Bronchial epithelial cell (primary cell): ENCODE data around the gene OR13C5. TPM values are rescaled to one million over a fixed set of nuclear protein-coding genes. Genes with fewer than 3 reads are reported as not detected.

Experiments used
- DNase-seq: peaks from one replicate; pipeline ENCODE4 v3.0.0-alpha.2; 2010; ENCODE audit warnings: low read depth
- FAIRE-seq: peaks from 2 replicates; lab custom pipeline; 2011; peaks lifted over from hg19 to GRCh38; lab: Jason Lieb, UNC
- H3K27me3 ChIP-seq: 2 replicates; pipeline ENCODE4 v1.5.1; 2011; ENCODE audit warnings: low read length; ENCODE audit not compliant: control insufficient read depth, insufficient read depth
- H3K36me3 ChIP-seq: 2 replicates; pipeline ENCODE4 v1.5.1; 2011; ENCODE audit warnings: low read length; ENCODE audit not compliant: control insufficient read depth, insufficient read depth
- H3K4me3 ChIP-seq: 2 replicates; pipeline ENCODE4 v1.5.1; 2011; ENCODE audit warnings: mild to moderate bottlenecking, low read depth, low read length, control low read depth
- total RNA-seq: library from RNA; depleted of rRNA; stranded (reverse); fragments of >200 nt; gene quantifications from 2 replicates; pipeline ENCODE4 v1.2.1, GENCODE V29; 2014
- TF ChIP-seq, protein P1 (sequence below): IDR thresholded peaks from 2 replicates; pipeline ENCODE4 v1.5.1; 2011; ENCODE audit warnings: mild to moderate bottlenecking, moderate library complexity, low read length, control low read depth, inconsistent platforms; ENCODE audit not compliant: insufficient read depth, severe bottlenecking

OR13C5 gene
- total RNA-seq, 1 donor from 2014 or later = not detected

DNA sequence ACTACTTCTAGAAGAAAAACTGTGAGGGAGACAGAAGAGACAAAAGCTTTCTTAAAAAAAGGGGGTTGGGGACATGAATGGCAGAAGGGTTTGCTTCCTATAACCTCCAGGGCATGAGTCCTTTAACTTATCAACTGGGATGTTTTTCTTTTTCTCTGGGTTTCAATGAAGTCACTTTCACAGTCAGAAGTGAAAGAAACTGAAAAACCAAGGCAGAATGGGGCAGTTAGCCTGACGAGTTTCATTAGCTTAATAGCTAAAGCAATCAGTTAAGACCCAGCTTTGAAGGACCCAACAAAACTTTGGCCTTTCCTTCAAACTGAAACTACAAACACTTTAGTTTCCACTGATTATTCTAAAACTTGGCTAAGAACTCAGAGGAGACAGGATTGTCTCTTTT lies 34.9 kb downstream of the OR13C5 start:
- Histone ChIP-seq H3K4me3 (no peak overlapping the region), H3K27me3 (no peaks in the 10 kb centered on the region), H3K36me3 (no peaks in the 10 kb centered on the region)
- FAIRE-seq (no peak), DNase-seq (no peak)
- TF ChIP-seq, protein P1, sequence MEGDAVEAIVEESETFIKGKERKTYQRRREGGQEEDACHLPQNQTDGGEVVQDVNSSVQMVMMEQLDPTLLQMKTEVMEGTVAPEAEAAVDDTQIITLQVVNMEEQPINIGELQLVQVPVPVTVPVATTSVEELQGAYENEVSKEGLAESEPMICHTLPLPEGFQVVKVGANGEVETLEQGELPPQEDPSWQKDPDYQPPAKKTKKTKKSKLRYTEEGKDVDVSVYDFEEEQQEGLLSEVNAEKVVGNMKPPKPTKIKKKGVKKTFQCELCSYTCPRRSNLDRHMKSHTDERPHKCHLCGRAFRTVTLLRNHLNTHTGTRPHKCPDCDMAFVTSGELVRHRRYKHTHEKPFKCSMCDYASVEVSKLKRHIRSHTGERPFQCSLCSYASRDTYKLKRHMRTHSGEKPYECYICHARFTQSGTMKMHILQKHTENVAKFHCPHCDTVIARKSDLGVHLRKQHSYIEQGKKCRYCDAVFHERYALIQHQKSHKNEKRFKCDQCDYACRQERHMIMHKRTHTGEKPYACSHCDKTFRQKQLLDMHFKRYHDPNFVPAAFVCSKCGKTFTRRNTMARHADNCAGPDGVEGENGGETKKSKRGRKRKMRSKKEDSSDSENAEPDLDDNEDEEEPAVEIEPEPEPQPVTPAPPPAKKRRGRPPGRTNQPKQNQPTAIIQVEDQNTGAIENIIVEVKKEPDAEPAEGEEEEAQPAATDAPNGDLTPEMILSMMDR = no peak

DNA sequence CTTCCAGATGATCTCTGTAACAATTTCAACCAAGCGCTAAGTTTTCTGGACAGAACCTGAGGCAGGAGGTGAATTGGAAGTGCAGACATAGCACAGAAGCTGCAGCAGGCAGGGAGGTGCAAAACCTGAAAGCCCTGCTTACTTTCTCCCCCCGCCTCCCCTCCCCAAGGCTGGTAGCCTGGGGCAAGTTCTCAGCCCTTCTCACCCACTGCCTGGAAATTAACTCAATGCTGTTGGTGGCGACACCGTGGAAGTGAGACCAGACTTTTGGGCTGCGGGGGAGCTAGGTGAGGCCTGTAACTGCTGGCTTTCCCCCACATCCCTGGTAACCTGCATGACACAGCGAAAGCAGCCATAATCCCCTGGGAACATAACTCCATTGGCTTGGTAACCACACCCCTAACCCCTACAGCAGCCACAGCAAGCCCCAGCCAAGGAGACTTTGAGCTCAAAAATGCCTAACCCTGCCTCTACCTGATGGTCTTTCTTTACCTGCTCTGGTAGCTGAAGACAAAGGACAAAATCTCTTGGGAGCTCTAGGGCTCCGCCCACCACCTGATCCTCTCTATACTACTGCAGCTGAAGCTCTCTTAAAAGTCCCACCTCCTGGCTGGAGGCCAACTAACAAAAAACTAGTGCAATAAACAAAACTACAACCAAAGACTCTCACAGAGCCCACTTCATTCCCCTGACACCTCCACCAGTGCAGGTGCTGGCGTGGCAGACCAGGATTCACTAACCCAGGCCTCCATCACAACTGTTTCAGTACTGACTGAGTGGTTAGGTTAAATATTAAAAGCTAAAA lies 42.2 kb downstream of the OR13C5 start:
- no peak for DNase-seq
- Histone ChIP-seq H3K36me3 (no peaks in the 10 kb centered on the region), H3K27me3 (no peaks in the 10 kb centered on the region), H3K4me3 (no peak overlapping the region)
- TF ChIP-seq, protein P1 = no peak
- FAIRE-seq = no peak

DNA sequence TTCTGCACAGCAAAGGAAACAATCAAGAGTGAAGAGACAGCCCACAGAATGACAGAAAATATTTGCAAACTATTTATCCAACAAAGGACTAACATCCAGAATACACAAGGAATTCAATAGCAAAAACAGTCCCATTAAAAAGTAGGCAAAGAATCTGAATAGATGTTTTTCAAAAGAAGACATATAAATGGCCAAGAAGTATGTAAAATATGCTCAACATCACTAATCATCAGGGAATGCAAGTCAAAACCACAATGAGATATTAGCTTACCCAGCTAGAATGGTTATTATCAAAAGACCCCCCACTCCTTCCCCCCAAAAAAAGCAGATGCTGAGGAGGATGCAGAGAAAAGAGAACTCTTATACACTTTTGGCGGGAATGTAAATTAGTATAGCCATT lies 43.7 kb downstream of the OR13C5 start:
- Histone ChIP-seq H3K4me3 (no peak overlapping the region), H3K27me3 (no peaks in the 10 kb centered on the region), H3K36me3 (no peaks in the 10 kb centered on the region)
- TF ChIP-seq, protein P1 = no peak
- no peak for DNase-seq
- no peak for FAIRE-seq

DNA sequence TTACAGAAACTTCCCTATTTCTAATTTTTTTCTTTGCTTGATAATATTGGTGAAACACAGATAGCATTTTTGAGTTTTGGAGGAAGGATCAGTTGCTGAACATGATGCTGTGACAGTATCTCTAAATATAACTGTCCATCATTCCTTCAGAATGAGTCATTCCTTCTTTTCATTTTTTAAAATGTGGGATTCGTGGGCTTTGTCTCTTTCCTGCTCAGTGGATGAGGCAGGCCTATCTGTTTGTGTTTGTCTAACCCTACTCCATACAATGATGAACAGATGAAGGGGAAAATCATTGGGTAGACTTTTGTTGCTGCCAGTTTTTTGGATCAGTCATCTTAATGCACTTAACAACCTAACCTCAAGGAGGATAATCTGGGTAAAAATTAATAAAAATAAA lies 46.0 kb downstream of the OR13C5 start:
- DNase-seq (no peak), FAIRE-seq (no peak)

More for the DNA sequence above, 46.0 kb downstream of the OR13C5 start:
- Histone ChIP-seq H3K36me3 (no peaks in the 10 kb centered on the region), H3K27me3 (no peaks in the 10 kb centered on the region), H3K4me3 (no peak overlapping the region)
- TF ChIP-seq, protein P1 = no peak

Other genes with a start within 250 kb of the OR13C5 start
- gene OR13F1, start 95.2 kb downstream of the OR13C5 start, total RNA-seq = not detected in 2 replicates
- not detected in 2 replicates for gene OR13C4, start 72.2 kb downstream of the OR13C5 start, total RNA-seq
- gene OR13C3, start 62.6 kb downstream of the OR13C5 start, total RNA-seq = not detected in 2 replicates
- not detected in 2 replicates for gene OR13C8, start 30.2 kb downstream of the OR13C5 start, total RNA-seq
- gene OR13C2, start 6.2 kb upstream of the OR13C5 start, total RNA-seq = not detected in 2 replicates
- not detected in 2 replicates for gene OR13C9, start 18.8 kb upstream of the OR13C5 start, total RNA-seq
- gene OR13D1, start 95.1 kb upstream of the OR13C5 start, total RNA-seq = not detected in 2 replicates
- gene NIPSNAP3A, start 148.3 kb upstream of the OR13C5 start, total RNA-seq = 26.9 and 30.6 TPM in 2 replicates
- 0.26 and 0.51 TPM in 2 replicates for gene NIPSNAP3B, start 164.7 kb upstream of the OR13C5 start, total RNA-seq